A673 (cell line): Measurements from ENCODE around the gene CENPU. TPM values are rescaled to one million over a fixed set of nuclear protein-coding genes. Genes with fewer than 3 reads are reported as not detected.

Experiments
- BruUV-seq: library from RNA; stranded (reverse); fragments of 400-500 nt; replicated peaks from 2 replicates; lab custom pipeline; 2021; lab: Mats Ljungman, UMichigan
- CTCF ChIA-PET: fragments of 300-600 bp; sonication (Branson Sonifier 250); formaldehyde crosslinking; loops from one replicate; lab custom pipeline; 2022; ENCODE audit warnings: antibody characterized with exemption; lab: Charles Lee
- POLR2A ChIA-PET: fragments of 300-600 bp; sonication (Branson Sonifier 250); formaldehyde crosslinking; loops from one replicate; lab custom pipeline; 2022; ENCODE audit warnings: antibody characterized with exemption; ENCODE audit not compliant: low non-redundant PET; lab: Charles Lee
- DNase-seq: peaks from one replicate; pipeline ENCODE4 v3.0.0-alpha.2; 2015; ENCODE audit warnings: low spot score
- H3K27ac ChIP-seq: fragments of 200-600 bp; sonication (generic); 2 replicates; pipeline ENCODE4 v1.5.1; 2016; ENCODE audit warnings: mixed run types, low read depth, mild to moderate bottlenecking, mixed read lengths, antibody characterized with exemption, low read length; ENCODE audit not compliant: poor library complexity, severe bottlenecking
- H3K27me3 ChIP-seq: fragments of 200-600 bp; sonication (generic); replicated peaks from 2 replicates; pipeline ENCODE4 v1.6.1; 2017; ENCODE audit warnings: mixed run types, low read depth, mild to moderate bottlenecking, mixed read lengths, antibody characterized with exemption, low read length; ENCODE audit not compliant: insufficient read depth, poor library complexity
- H3K36me3 ChIP-seq: fragments of 200-600 bp; sonication (generic); 2 replicates; pipeline ENCODE4 v1.6.1; 2016; ENCODE audit warnings: mixed run types, mild to moderate bottlenecking, mixed read lengths, antibody characterized with exemption, low read length; ENCODE audit not compliant: insufficient read depth, poor library complexity, severe bottlenecking
- H3K4me1 ChIP-seq: fragments of 200-600 bp; sonication (generic); 2 replicates; pipeline ENCODE4 v1.6.1; 2017; ENCODE audit warnings: mixed run types, mild to moderate bottlenecking, mixed read lengths, antibody characterized with exemption, low read length; ENCODE audit not compliant: insufficient read depth, poor library complexity, severe bottlenecking
- H3K4me3 ChIP-seq: fragments of 200-600 bp; sonication (generic); 2 replicates; pipeline ENCODE4 v1.5.1; 2016; ENCODE audit warnings: low read depth, mixed run types, mild to moderate bottlenecking, mixed read lengths, low read length; ENCODE audit not compliant: poor library complexity, severe bottlenecking
- H3K9me3 ChIP-seq: fragments of 200-600 bp; sonication (generic); 2 replicates; pipeline ENCODE4 v1.6.1; 2016; ENCODE audit warnings: mixed run types, low read depth, mild to moderate bottlenecking, mixed read lengths, antibody characterized with exemption, low read length; ENCODE audit not compliant: poor library complexity, severe bottlenecking
- CTCF ChIP-seq: fragments of 300-800, 200-600 bp; sonication (generic); conservative IDR thresholded peaks from 2 replicates; pipeline ENCODE4 v1.5.1; 2017; ENCODE audit warnings: low read depth, mild to moderate bottlenecking, antibody characterized with exemption, low read length, moderate library complexity, mixed read lengths
- EZH2 ChIP-seq: fragments of 200-600 bp; sonication (generic); IDR thresholded peaks from 2 replicates; pipeline ENCODE4 v1.6.1; 2017; ENCODE audit warnings: borderline replicate concordance, low read depth, mild to moderate bottlenecking, mixed read lengths, antibody characterized with exemption, low read length; ENCODE audit not compliant: poor library complexity, severe bottlenecking
- intact Hi-C: fragments of 100-400 bp; cut with micrococcal nuclease; formaldehyde crosslinking; loops from one replicate; pipeline ENCODE4 v1.10.0; 2022; ENCODE audit not compliant: unreplicated experiment
- total RNA-seq: library from RNA; stranded (reverse); gene quantifications from 2 replicates; pipeline ENCODE4 v1.2.3, GENCODE V29; 2021

The CENPU gene
- total RNA-seq, 1 experiment from 2014 or later, result 87.3 TPM

- no peaks in the 10 kb centered on the region for H3K27me3 ChIP-seq
- H3K9me3 ChIP-seq, result no peaks in the 10 kb centered on the region
- intact Hi-C loops, result no loop called here
- BruUV-seq, result no TSS peak
- ChIA-PET POLR2A (no interaction called here), CTCF (no interaction called here)
- H3K4me1 ChIP-seq, result no peaks in the 10 kb centered on the region
- DNase-seq, result no peak
- H3K27ac ChIP-seq, result no peak overlapping the region
- TF ChIP-seq EZH2 (no peak), CTCF (no peak)
- H3K36me3 ChIP-seq, result peaks cover 95% of the 10 kb centered on the region
- no peak overlapping the region for H3K4me3 ChIP-seq
Observed at GRCh38 chr4:184713887-184714286, 20.0 kb downstream of the CENPU start.

- H3K27me3 ChIP-seq, result no peaks in the 10 kb centered on the region
- peaks cover 96% of the 10 kb centered on the region for H3K36me3 ChIP-seq
- intact Hi-C loops, result no loop called here
- no peak overlapping the region for H3K4me3 ChIP-seq
- CTCF ChIA-PET, result no interaction called here
- no peaks in the 10 kb centered on the region for H3K4me1 ChIP-seq
- H3K9me3 ChIP-seq, result no peaks in the 10 kb centered on the region
- H3K27ac ChIP-seq, result no peak overlapping the region
- POLR2A ChIA-PET, result no interaction called here
- no peak for DNase-seq
- TF ChIP-seq EZH2, result no peak
- TF ChIP-seq CTCF, result no peak
- BruUV-seq, result no TSS peak
Observed at GRCh38 chr4:184712322-184712721, 21.6 kb downstream of the CENPU start.

DNA sequence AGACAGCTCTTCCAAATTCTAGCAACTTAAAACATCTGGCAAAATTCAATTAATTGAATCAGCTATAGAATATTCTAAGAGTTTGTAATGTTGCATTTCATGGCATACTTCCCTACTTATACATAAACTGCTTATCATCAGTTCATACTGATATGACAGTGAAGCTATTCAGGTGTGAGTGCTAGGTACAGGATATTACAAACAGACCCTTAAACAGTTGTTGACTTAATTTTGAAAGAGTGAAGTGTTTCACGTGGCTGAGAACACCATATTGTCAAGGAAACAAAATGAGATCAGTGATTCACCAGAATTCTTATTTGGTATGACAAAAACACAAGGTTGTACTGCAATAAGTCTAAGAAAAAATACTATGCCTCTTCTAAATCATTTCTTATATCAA, 27.4 kb downstream of the CENPU start:
- no peak for TF ChIP-seq EZH2
- TF ChIP-seq CTCF, result no peak
- H3K27me3 ChIP-seq, result no peaks in the 10 kb centered on the region
- intact Hi-C loops, result no loop called here
- H3K36me3 ChIP-seq, result peaks cover 81% of the 10 kb centered on the region
- DNase-seq, result no peak
- no peak overlapping the region for H3K4me3 ChIP-seq
- no peaks in the 10 kb centered on the region for H3K9me3 ChIP-seq
- no peaks in the 10 kb centered on the region for H3K4me1 ChIP-seq
- H3K27ac ChIP-seq, result no peak overlapping the region
- POLR2A ChIA-PET, result interaction anchor here (0.6 kb wide), 1 partner anchor 22 kb away, joined by 3 read pairs; no protein-coding TSS in a partner anchor
- BruUV-seq, result no TSS peak
- CTCF ChIA-PET, result no interaction called here
